Measurements from ENCODE around the gene TSHZ2.

The TSHZ2 gene

GRCh38 chr20:53284256-53284655 lies 312.1 kb downstream of the TSHZ2 start:
- no peak for TF ChIP-seq REST (IDR thresholded peaks at IDR 0.05; ENCODE audit: insufficient read depth in 1 of 2, low read depth in 2 of 2, low read length in 2 of 2)
- no peak for TF ChIP-seq FOXP2 (optimal IDR thresholded peaks at IDR 0.05; ENCODE audit: borderline replicate concordance, extremely low read depth, extremely low read length, insufficient read depth)

- TF ChIP-seq SIN3A (IDR thresholded peaks at IDR 0.05; ENCODE audit: borderline replicate concordance, insufficient read depth, low read length) (no peak), TAF1 (IDR thresholded peaks at IDR 0.05; ENCODE audit: borderline replicate concordance, insufficient read depth, low read length) (no peak), REST (IDR thresholded peaks at IDR 0.05; ENCODE audit: insufficient read depth in 1 of 2, low read depth in 2 of 2, low read length in 2 of 2) (no peak), FOXP2 (optimal IDR thresholded peaks at IDR 0.05; ENCODE audit: borderline replicate concordance, extremely low read depth, extremely low read length, insufficient read depth) (no peak), POLR2AphosphoS5 (IDR thresholded peaks at IDR 0.05; ENCODE audit: low read depth, low read length) (no peak)
These were observed 312.5 kb downstream of the TSHZ2 start for GRCh38 chr20:53284696-53285095.

- no peak for TF ChIP-seq FOXP2 (optimal IDR thresholded peaks at IDR 0.05; ENCODE audit: borderline replicate concordance, extremely low read depth, extremely low read length, insufficient read depth)
- TF ChIP-seq TAF1 (IDR thresholded peaks at IDR 0.05; ENCODE audit: borderline replicate concordance, insufficient read depth, low read length) = no peak
- TF ChIP-seq SIN3A (IDR thresholded peaks at IDR 0.05; ENCODE audit: borderline replicate concordance, insufficient read depth, low read length) = no peak
- TF ChIP-seq POLR2AphosphoS5 (IDR thresholded peaks at IDR 0.05; ENCODE audit: low read depth, low read length) = no peak
- no peak for TF ChIP-seq REST (IDR thresholded peaks at IDR 0.05; ENCODE audit: insufficient read depth in 1 of 2, low read depth in 2 of 2, low read length in 2 of 2)
These were observed 315.3 kb downstream of the TSHZ2 start for GRCh38 chr20:53287357-53288042.

GRCh38 chr20:53291548-53291947 lies 319.4 kb downstream of the TSHZ2 start:
- TF ChIP-seq SIN3A (IDR thresholded peaks at IDR 0.05; ENCODE audit: borderline replicate concordance, insufficient read depth, low read length) = no peak
- TF ChIP-seq REST (IDR thresholded peaks at IDR 0.05; ENCODE audit: insufficient read depth in 1 of 2, low read depth in 2 of 2, low read length in 2 of 2) = no peak
- TF ChIP-seq TAF1 (IDR thresholded peaks at IDR 0.05; ENCODE audit: borderline replicate concordance, insufficient read depth, low read length) = no peak
- TF ChIP-seq FOXP2 (optimal IDR thresholded peaks at IDR 0.05; ENCODE audit: borderline replicate concordance, extremely low read depth, extremely low read length, insufficient read depth) = no peak
- TF ChIP-seq POLR2AphosphoS5 (IDR thresholded peaks at IDR 0.05; ENCODE audit: low read depth, low read length) = no peak

GRCh38 chr20:53292347-53292746 lies 320.2 kb downstream of the TSHZ2 start:
- no peak for TF ChIP-seq REST (IDR thresholded peaks at IDR 0.05; ENCODE audit: insufficient read depth in 1 of 2, low read depth in 2 of 2, low read length in 2 of 2)

Measured in PFSK-1 (cell line).